ENCODE measurements around the gene CRX. TPM values are rescaled to one million over a fixed set of nuclear protein-coding genes. Genes with fewer than 3 reads are reported as not detected.

CRX gene
- polyA plus RNA-seq, 3 donors: 0.11 TPM; not detected in 2

DNA sequence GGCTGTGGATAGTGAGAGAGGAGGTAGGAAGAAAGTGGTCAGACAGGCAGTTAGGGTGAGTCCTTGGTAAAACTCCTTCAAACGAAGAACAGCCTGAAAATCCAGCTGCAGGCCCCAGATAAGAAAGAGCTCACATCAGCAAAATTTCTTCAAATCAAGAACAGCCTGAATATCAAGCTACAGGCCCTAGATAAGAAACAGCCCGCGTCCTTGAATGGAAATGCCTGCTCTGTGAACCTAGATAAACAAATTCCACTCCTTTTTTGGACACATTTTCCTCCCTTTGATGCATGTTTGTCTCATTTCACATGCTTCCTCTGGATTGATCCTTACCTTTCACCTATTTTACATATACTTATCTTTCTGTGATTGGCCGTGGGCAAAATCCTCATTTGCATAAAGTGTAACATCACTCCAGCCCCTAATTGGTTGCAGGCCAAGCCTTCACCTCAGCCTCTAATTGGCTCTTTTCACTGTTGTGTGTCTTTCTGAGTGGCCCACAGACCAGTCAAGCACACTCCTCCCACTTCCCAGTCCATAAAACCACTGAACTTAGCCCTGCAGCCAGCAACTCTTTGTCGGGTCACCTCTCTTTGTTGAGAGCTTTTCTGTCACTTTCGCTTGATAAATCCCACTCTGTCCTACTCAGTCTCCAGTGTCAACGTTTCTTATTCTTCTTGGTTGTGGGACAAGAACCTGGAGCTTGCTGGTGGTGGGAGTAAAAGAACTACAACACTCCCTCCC, 70.4 kb downstream of the CRX start:
- no peak overlapping the region for H3K27ac ChIP-seq (ENCODE audit: low read depth, low read length)
- 41 to 57% (median 52%) methylated on average over 7 of the region's 7 CpGs for WGBS, 3 donors

Other genes starting within 250 kb of the CRX start
- under 1 TPM; 0.07 to 0.45 (median 0.30) TPM for gene ZNF541, start 248.8 kb upstream of the CRX start, polyA plus RNA-seq
- 1 to 10 TPM; 3.1 to 6.2 (median 4.2) TPM for gene BICRA, start 212.8 kb upstream of the CRX start, polyA plus RNA-seq
- 100 to 1,000 TPM in 2 of 3 donors, 10 to 100 TPM in 1; 32.7 to 202 (median 129) TPM for gene EHD2, start 108.5 kb upstream of the CRX start, polyA plus RNA-seq
- 100 to 1,000 TPM; 413 to 769 (median 565) TPM for gene NOP53, start 76.4 kb upstream of the CRX start, polyA plus RNA-seq
- gene SELENOW, start 43.2 kb upstream of the CRX start, polyA plus RNA-seq: 100 to 1,000 TPM; 150 to 674 (median 235) TPM
- gene TPRX1, start 17.4 kb upstream of the CRX start, polyA plus RNA-seq: not detected
- not detected for gene TPRX2, start 37.3 kb downstream of the CRX start, polyA plus RNA-seq
- 1 to 10 TPM in 1 of 3 donors, not detected in 2; 1.4 TPM for gene SULT2A1, start 64.4 kb downstream of the CRX start, polyA plus RNA-seq
- not detected for gene BSPH1, start 170.2 kb downstream of the CRX start, polyA plus RNA-seq
- gene ELSPBP1, start 172.7 kb downstream of the CRX start, polyA plus RNA-seq: not detected
- not detected for gene CABP5, start 222.1 kb downstream of the CRX start, polyA plus RNA-seq